ENCODE measurements around the gene SLC25A21. TPM values are rescaled to one million over a fixed set of nuclear protein-coding genes. Genes with fewer than 3 reads are reported as not detected.
A peak's percentile ranks its signal among the peaks of the same experiment; 100 is the strongest.

SLC25A21 gene
- total RNA-seq, 1 donor from 2014 or later, result 6.4 TPM

- Mint-ChIP-seq H3K27me3 (ENCODE audit: insufficient read depth, low read depth) (peaks cover 73% of the 10 kb centered on the region), H3K36me3 (no peaks in the 10 kb centered on the region), H3K4me1 (peaks cover 9% of the 10 kb centered on the region), H3K9me3 (no peaks in the 10 kb centered on the region), H3K4me3 (peak overlapping the region; percentile 65), H3K27ac (no peak overlapping the region)
- Histone ChIP-seq H3K9ac (no peak overlapping the region), H2AFZ (replicated peaks) (peak overlapping the region; percentile 93), H3F3A (ENCODE audit: low read depth) (peaks cover 3% of the 10 kb centered on the region), H3K4me2 (peak overlapping the region; percentile 96), H3K4me1 (peaks cover 12% of the 10 kb centered on the region), H3K27ac (no peak overlapping the region), H3K4me3 (peak overlapping the region; percentile 56), H3K79me2 (ENCODE audit: low read depth) (no peaks in the 10 kb centered on the region), H3K9me3 (ENCODE audit: low read depth) (no peaks in the 10 kb centered on the region), H3K36me3 (no peaks in the 10 kb centered on the region), H3K27me3 (peaks cover 100% of the 10 kb centered on the region), H4K20me1 (ENCODE audit: low read depth) (peaks cover 51% of the 10 kb centered on the region)
- no peak for TF ChIP-seq CTCF (IDR thresholded peaks at IDR 0.05)
- TF ChIP-seq EZH2 (IDR thresholded peaks at IDR 0.05), result peak; percentile 47
- TF ChIP-seq EZH2phosphoT487 (IDR thresholded peaks at IDR 0.05), result peak; percentile 93
- DNase-seq (ENCODE audit: low spot score), result peak; percentile 41
Observed at GRCh38 chr14:36647417-36647823, 525.0 kb downstream of the SLC25A21 start.

GRCh38 chr14:36646664-36647416 lies 525.6 kb downstream of the SLC25A21 start:
- Mint-ChIP-seq H3K4me1 (peaks cover 9% of the 10 kb centered on the region), H3K4me3 (peak overlapping the region; percentile 73), H3K36me3 (no peaks in the 10 kb centered on the region), H3K27me3 (ENCODE audit: insufficient read depth, low read depth) (peaks cover 70% of the 10 kb centered on the region), H3K27ac (no peak overlapping the region), H3K9me3 (no peaks in the 10 kb centered on the region)
- Histone ChIP-seq H4K20me1 (ENCODE audit: low read depth) (peaks cover 45% of the 10 kb centered on the region), H3K9me3 (ENCODE audit: low read depth) (no peaks in the 10 kb centered on the region), H2AFZ (replicated peaks) (peak overlapping the region; percentile 93), H3K9ac (no peak overlapping the region), H3K36me3 (no peaks in the 10 kb centered on the region), H3K27me3 (peaks cover 100% of the 10 kb centered on the region), H3K4me3 (peak overlapping the region; percentile 56), H3K4me1 (peaks cover 12% of the 10 kb centered on the region), H3K79me2 (ENCODE audit: low read depth) (no peaks in the 10 kb centered on the region), H3K27ac (no peak overlapping the region), H3K4me2 (peak overlapping the region; percentile 96), H3F3A (ENCODE audit: low read depth) (peaks cover 3% of the 10 kb centered on the region)
- TF ChIP-seq EZH2 (IDR thresholded peaks at IDR 0.05), result peak; percentile 96
- peak; percentile 48 for TF ChIP-seq CTCF (IDR thresholded peaks at IDR 0.05)
- peak; percentile 93 for TF ChIP-seq EZH2phosphoT487 (IDR thresholded peaks at IDR 0.05)
- peak; percentile 70 for DNase-seq (ENCODE audit: low spot score)

- Histone ChIP-seq H3K9ac (no peak overlapping the region), H3K27ac (no peak overlapping the region), H3K36me3 (no peaks in the 10 kb centered on the region), H3K27me3 (peaks cover 79% of the 10 kb centered on the region), H3K4me2 (no peak overlapping the region), H3K4me3 (no peak overlapping the region), H3K9me3 (ENCODE audit: low read depth) (no peaks in the 10 kb centered on the region), H2AFZ (replicated peaks) (no peak overlapping the region), H3K4me1 (no peaks in the 10 kb centered on the region), H4K20me1 (ENCODE audit: low read depth) (no peaks in the 10 kb centered on the region), H3F3A (ENCODE audit: low read depth) (no peaks in the 10 kb centered on the region), H3K79me2 (ENCODE audit: low read depth) (no peaks in the 10 kb centered on the region)
- H3K27me3 Mint-ChIP-seq (ENCODE audit: insufficient read depth, low read depth), result peaks cover 9% of the 10 kb centered on the region
- H3K36me3 Mint-ChIP-seq, result no peaks in the 10 kb centered on the region
- no peak for DNase-seq (ENCODE audit: low spot score)
- H3K27ac Mint-ChIP-seq, result no peak overlapping the region
- TF ChIP-seq CTCF (IDR thresholded peaks at IDR 0.05), result no peak
- no peak for TF ChIP-seq EZH2phosphoT487 (IDR thresholded peaks at IDR 0.05)
- no peak for TF ChIP-seq EZH2 (IDR thresholded peaks at IDR 0.05)
- no peaks in the 10 kb centered on the region for H3K4me1 Mint-ChIP-seq
- no peak overlapping the region for H3K4me3 Mint-ChIP-seq
- H3K9me3 Mint-ChIP-seq, result no peaks in the 10 kb centered on the region
Observed at GRCh38 chr14:36633580-36633979, 538.8 kb downstream of the SLC25A21 start.

Small RNA genes within 50 kb of the gene (microRNA-seq; reads per million reads assigned to microRNA genes)
- gene MIR4503, result not detected

Small RNA genes within 50 kb of the gene (small RNA-seq; reads per million reads assigned to genes)
- not detected for gene MIR4503
- gene RNU6-273P, result not detected

Other genes with a start within 250 kb of the SLC25A21 start
- 13.8 and 18.4 TPM in 2 replicates for gene MIPOL1, start 25.3 kb upstream of the SLC25A21 start, total RNA-seq (ENCODE audit: low replicate concordance)